DMS 273 (cell line): ENCODE measurements around the gene HADHA.
A peak's percentile ranks its signal among the peaks of the same experiment; 100 is the strongest.
"Not testable (repeated sequence)": the region's sequence is repeated elsewhere in the genome, so short reads cannot be mapped to it uniquely, and the experiment has no call there.

Experiments
- DNase-seq: peaks from one replicate; lab custom pipeline; 2025; ENCODE audit not compliant: unreplicated experiment; lab: John Stamatoyannopoulos, UW

Gene HADHA

DNA sequence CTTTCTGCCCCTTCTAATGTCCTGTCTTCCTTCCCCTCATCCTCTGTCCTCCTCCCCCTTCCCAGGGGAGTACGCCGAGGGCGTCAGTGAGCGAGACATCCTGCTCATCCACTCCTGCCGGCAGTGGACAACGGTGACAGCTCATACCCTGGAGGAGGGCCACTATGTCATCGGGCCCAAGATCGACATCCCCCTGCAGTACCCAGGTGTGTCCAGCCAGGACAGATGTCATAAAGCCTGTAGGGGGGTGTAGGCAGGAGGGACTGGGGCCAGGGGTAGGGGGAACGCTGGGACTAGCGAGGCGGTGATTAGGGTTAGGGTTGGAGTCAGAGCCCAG lies 68.2 kb downstream of the HADHA start:
- no peak for DNase-seq

DNA sequence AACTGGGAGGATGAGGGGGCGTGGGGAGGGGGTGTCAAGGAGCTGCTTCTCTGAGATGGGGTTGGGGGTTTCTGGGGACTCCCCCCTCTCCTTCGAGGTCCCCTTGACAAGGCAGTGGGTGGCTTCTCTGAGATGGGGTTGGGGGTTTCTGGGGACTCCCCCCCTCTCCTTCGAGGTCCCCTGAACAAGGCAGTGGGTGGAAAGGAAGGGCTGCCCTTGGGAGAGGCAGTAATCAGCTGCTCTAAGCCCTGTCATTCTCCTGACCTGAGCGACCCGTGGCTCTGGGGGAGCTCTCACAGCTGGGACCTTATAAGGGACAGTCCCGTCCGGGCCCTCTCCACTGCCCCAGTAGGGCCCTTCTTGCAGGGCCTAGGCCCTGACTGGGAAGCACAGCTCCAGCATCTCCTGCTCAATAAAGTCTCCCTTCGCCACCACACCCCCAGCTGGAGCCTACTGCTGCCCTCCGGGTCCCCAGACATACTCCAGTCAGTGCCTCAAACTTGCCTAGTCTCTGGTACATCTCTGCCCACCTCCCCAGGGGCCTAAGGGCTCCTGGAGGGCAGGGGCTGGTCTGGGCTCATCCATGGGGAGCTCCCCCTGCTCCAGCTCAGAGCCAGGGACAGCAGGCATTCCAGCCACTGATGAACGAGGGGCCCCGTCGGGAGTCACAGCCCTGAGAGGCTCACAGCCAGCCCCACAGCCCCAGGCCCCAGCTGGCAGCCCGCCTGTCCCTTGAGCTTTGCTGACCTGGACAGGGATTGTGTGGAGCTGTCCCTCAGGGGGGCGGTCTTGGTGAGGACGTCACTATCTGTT lies 68.8 kb downstream of the HADHA start:
- no peak for DNase-seq

DNA sequence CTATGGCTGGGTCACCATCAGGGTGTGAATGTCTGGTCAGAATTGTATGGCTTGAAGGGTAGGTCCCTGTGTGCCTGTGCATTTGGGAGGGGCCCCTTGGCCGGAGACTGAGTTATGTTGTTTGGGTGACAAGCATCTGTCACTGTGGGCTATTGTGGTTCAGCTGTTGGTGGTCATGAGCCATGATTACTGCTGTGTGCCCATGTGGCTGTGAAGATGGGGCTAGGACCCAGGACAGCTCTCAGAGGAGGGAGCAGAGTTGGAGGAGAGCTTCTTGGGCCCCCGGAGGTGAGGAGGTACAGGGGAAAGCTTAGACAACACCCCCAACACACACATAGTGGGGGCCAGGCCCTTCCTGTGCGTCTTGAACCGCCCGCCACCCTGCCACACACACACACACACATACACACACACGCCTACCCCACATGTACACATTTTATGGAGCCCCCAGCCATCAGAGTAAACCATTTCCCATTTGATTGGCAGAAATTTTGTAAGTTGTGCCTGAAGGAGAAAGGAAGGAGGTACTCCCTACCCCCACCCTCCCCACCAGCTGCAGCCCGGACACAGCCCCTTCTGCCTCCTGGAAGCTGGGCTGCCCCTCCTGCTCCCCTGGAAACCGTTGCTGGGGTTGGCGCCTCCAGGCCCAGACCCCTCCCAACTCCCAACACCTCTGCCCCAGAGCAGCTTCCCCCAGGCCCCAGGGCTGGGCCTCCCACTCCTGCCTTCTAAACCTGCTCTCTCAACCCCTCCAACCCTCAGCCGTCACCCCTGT lies 69.6 kb downstream of the HADHA start:
- peak; percentile 31 for DNase-seq

GRCh38 chr2:26173776-26174482 lies 70.5 kb downstream of the HADHA start:
- no peak for DNase-seq

- DNase-seq = peak; percentile 66
Measured at GRCh38 chr2:26172871-26173775, 71.3 kb downstream of the HADHA start, which contains the start of gene GAREM2. Gene GAREM2, plus strand, starts transcription at chr2:26173088. Its CDS starts 133 bp downstream, at chr2:26173221.

GRCh38 chr2:26172189-26172870 lies 72.1 kb downstream of the HADHA start:
- peak; percentile 57 for DNase-seq

DNA sequence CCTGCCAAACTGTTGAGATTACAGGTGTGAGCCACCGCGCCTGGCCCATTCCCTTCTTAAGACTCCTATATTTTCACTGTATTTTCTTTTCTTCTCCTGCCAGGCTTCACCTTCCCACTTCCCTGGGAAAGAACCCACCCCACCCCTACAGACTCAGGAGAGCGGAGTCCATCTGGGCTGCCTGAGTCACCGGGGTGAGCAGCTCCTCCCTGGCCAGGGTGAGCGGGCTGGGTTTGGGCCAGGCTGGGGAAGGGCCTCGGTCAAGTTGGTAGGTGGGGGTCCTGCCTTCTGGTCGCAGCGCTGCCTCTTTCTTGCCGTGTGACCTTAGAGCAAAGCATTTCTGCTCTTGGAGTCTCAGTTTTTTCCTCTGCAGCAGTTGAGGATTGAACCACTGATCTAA lies 73.6 kb downstream of the HADHA start:
- no peak for DNase-seq

- DNase-seq = no peak
Measured at GRCh38 chr2:26169681-26170414, 74.6 kb downstream of the HADHA start.

DNA sequence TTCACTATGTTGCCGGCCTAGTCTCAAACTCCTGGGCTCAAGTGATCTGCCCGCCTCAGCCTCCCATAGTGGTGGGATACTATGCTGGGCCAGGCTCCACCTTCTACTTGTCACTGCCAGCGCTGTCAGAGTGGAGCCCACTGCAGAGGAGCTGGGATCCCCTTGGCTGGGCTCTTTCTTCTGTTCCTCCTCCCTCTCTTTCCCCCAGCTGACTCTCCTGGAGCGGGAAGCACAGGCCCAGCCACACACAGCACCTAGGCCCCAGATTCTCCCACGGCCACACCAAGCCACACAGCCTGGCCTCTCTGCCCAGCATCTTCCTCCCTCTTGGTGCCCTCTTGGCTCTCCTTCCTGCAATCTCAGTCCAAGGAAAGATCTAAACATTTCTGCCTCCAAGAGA lies 75.2 kb downstream of the HADHA start:
- DNase-seq = no peak

- no peak for DNase-seq
Measured at GRCh38 chr2:26168785-26169184, 75.6 kb downstream of the HADHA start.

DNA sequence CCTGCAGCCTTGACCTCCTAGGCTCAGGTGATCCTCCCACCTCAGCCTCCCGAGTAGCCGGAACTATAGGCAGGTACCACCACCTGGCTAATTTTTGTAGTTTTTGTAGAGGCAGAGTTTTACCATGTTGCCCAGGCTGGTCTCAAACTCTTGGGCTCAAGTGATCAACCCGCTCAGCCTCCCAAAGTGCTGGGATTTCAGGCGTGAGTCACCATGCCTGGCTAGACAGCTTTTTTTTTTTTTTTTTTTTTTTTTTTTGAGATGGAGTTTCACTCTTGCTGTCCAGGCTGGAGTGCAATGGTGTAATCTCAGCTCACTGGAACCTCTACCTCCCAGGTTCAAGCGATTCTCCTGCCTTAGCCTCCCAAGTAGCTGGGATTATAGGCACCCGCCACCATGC lies 77.9 kb downstream of the HADHA start:
- DNase-seq = not testable (repeated sequence)

- no peak for DNase-seq
Measured at GRCh38 chr2:26165403-26165802, 79.0 kb downstream of the HADHA start.

- DNase-seq = no peak
Measured at GRCh38 chr2:26164641-26165211, 79.7 kb downstream of the HADHA start.

GRCh38 chr2:26164231-26164630 lies 80.2 kb downstream of the HADHA start:
- no peak for DNase-seq

GRCh38 chr2:26162963-26163362 lies 81.5 kb downstream of the HADHA start:
- no peak for DNase-seq

DNA sequence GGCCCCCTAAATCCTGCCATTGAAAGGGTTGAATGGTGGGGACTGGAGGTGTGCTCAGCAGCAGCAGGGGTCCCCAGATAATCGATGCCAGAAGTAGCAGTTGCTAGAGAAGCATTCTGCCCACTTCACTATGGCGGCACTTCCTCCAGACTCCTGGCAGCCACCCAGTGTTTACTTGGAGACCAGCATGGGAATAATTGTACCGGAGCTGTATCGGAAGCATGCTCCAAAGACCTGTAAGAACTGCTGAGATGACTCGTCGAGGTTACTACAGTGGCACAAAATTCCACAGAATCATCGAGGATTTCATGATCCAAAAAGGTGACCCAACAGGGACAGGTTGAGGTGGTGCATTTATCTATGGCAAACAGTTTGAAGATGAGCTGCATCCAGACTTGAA lies 82.5 kb downstream of the HADHA start:
- DNase-seq = no peak

DNA sequence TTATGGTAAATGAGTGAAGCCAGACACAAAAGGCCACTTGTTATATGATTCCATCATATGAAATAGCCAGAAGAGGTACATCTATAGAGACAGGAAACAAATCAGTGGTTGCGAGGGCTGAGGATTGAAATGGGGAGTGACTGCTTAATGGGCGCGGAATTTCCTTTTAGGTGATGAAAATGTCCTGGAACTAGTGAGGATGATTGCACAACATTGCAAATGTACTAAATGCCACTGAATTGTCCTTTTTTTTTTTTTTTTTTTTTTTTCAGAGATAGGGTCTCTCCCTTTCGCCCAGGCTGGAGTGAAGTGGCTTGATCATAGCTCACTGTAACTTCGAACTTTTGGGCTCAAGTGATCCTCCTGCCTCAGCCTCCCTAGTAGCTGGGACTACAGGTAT lies 86.9 kb downstream of the HADHA start:
- no peak for DNase-seq

DNA sequence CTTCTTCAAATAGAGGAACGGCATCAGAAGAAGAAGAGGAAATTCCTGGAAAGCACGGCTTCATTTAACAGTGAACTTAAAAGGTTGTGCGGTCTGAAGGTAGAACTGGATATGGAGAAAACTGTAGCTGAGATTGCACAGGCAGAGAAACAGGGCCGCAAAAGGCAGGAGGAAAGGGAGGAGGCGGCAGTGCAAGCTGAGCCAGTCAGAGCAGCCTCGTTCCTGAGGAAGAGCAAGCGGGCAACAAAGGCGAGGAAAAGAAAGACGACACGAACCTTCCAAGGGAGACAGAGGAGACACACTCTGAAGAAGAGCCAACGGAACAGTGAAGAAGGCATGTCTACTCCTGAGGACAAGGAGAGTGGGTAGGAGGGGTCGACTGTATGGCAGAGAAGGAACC lies 94.2 kb downstream of the HADHA start:
- DNase-seq = no peak

DNA sequence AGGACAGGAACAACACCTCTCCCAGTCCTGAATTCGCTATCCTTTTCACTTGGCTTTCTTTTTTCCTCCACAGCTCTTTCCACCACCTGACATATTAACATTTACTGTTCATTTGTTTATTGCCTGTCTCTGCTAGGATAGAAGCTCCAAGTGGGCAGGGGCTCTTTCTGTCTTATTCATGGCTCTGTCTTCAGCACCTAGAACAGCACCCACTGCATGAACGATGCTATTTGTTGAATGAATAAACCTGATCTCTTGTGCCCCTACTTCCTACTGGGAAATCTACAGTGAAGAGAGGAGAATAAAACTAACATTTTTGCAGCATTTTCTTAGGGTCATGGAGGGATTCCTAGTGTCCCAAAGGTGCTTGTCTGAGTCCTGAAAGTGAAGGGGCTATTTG lies 95.9 kb downstream of the HADHA start:
- DNase-seq = no peak
